Pulmonary artery endothelial cell (primary cell): ENCODE results near the gene EYS. TPM values are rescaled to one million over a fixed set of nuclear protein-coding genes. Genes with fewer than 3 reads are reported as not detected.
"Not testable (repeated sequence)": the region's sequence is repeated elsewhere in the genome, so short reads cannot be mapped to it uniquely, and the experiment has no call there.

Source experiments
- DNase-seq: peaks from one replicate; pipeline ENCODE4 v3.0.0-alpha.2; 2011; ENCODE audit warnings: low read depth, low spot score
- total RNA-seq: library from RNA; depleted of rRNA; stranded (reverse); fragments of >200 nt; gene quantifications from 2 replicates; pipeline ENCODE4 v1.2.3, GENCODE V29; 2014

Gene EYS
- total RNA-seq, 1 donor from 2014 or later: not detected

- no peak for DNase-seq
Measured at GRCh38 chr6:63864061-63864460, 1843.0 kb downstream of the EYS start.

GRCh38 chr6:63862486-63863198 lies 1844.4 kb downstream of the EYS start:
- DNase-seq: no peak

DNA sequence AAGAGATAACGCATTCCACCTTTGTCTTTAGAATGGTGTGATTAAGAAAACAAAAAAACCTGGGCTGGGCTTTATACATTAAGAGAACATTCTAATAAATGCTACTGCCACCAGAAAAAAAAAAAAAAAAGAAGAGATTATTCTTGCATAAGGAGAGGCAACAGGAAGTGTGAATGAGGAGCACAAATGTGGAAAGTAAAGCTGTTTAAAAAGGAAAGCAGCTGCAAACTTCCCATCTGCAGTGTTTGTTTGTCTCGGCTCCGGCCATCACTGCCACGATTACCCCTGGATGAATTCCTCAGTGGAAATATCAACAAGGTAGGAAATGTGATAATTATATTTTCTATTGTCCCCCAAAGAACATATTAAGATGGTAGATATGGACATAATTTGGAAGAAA lies 1847.5 kb downstream of the EYS start:
- no peak for DNase-seq

DNA sequence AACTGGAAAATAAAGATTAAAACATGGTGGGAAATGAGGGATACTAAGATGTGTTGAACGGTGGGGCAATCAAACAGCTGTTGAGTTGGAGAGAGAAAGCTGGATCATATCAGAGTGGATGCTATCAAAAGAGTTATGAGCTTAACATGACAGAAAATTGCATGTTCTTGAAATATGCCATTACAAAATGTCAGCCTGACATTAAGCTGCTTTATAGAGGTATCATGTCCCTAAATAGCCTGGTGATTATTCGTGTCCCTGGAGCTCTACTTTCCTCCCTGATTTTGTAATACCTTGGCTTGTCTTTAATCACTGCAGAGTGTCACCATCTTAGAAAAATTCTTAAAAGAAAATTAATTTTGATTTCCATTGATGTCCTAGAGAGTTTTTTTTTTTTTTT lies 1848.3 kb downstream of the EYS start:
- no peak for DNase-seq

DNA sequence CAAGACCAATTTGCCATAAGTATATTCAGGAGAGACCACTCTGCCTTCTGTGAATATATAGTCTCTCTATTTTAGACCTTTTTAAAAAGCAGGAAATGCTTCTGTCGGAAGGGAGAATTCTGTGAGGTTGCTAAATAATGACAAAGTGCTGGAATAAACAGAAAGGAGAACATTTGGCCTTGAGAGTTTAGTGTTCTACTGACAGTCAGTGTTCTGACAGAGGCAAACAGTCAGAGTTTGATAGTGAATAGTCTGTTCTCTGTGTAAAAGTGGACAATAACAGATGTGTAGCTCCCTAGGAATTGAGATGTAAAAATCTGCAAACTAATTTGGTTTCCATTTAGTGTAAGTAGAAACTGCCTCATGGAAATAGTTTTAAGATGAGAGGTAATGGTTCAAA lies 1850.8 kb downstream of the EYS start:
- DNase-seq: no peak

- DNase-seq: no peak
Measured at GRCh38 chr6:63844287-63844686, 1862.7 kb downstream of the EYS start.

DNA sequence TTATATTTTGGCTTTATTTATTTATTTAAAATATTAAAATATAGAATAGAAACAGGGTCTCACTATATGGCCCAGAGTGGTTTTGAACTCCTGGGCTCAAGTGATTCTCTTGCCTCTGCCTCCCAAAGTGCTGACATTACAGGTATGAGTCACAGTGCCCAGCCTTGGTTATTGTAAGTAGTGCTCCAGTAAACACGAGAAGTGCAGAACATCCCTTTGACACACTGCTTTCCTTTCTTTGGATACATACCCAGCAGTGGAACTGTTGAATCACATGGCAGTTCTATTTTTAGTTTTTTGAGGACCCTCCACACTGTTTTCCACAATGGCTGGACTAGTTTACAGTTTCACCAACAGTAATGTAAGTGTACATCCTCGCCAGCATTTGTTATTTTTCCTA lies 1867.5 kb downstream of the EYS start:
- DNase-seq: no peak

DNA sequence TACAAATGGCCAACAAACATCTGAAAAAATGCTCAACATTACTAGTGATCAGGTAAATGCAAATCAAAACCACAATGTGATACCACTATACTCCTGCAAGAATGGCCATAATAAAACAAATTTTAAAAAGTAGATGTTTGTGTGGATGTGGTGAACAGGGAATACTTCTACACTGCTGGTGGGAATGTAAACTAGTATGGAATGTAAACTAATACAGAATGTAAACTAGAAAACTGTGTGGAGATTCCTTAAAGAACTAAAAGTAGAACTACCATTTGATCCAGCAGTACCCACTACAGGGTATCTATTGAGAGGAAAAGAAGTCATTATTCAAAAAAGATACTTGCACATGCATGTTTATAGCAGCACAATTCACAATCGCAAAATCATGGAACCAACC lies 1878.3 kb downstream of the EYS start:
- not testable (repeated sequence) for DNase-seq

GRCh38 chr6:63824722-63825121 lies 1882.3 kb downstream of the EYS start:
- no peak for DNase-seq

DNA sequence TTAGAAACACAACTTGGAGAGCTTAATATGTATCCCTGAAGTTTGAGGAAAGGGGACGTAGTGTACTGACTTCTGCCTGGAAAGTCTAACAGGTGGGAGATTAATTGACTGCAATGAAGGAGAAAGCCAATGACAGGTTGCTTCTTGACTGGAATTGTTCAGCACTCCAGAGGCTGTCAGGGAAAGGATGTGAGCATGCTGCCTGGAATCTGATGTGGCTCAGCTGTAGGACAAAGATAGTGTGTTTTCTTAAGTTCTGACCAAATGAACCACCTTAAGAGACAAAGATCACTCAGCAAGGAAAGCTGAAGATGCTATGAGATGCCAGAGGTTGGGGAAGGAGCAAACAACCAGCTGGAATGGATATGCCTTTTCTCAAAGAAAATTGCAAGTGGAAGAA lies 1885.6 kb downstream of the EYS start:
- no peak for DNase-seq

DNA sequence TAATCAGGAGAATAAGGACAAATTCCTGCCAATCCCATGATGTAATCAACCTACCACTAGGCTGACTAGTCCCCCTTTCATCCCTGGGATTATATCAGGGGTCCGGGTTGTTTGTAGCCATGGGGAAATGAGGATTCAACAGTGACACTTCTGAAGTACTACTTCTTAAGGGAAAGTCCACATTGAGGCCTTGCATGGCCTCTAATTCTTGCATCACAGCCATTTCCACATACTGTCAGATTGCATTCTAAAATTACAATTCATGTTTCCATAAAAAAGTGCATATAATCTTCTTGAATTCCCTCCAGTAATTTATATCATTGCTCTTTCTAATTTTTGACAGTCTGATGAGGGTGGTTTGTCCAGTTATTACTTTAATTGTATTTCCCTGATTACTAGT lies 1887.2 kb downstream of the EYS start:
- DNase-seq: no peak

- no peak for DNase-seq
Measured at GRCh38 chr6:63817492-63818050, 1889.5 kb downstream of the EYS start.

- no peak for DNase-seq
Measured at GRCh38 chr6:63816982-63817436, 1890.0 kb downstream of the EYS start.

DNA sequence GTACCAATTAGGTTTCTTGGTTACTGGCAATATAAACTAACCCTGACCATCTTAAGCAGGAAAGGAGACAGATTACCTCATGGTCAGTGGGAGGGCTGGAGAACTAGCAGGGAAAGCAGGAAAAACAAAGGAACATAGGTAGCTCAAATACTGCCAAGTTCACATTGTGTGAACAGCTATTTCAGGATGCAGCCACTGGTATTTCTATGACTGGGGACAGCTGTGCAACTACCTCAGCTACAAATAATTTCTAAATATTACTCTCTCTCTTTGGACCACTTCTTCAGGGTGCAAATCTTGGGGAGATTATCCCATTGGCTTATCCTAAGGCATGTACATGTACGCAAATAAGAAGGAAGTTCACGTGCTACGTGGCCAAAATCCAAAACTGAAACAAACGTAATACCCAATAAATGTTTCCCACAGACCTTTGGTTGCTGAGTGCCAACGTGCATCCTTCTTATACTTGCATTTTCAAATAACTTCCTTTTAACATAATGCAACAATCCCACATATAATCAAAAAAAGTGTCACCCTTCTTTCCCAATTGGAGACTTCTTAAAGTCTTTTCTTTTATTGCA lies 1890.5 kb downstream of the EYS start:
- DNase-seq: no peak

- no peak for DNase-seq
Measured at GRCh38 chr6:63814459-63814858, 1892.6 kb downstream of the EYS start.

- no peak for DNase-seq
Measured at GRCh38 chr6:63813566-63814120, 1893.4 kb downstream of the EYS start.

DNA sequence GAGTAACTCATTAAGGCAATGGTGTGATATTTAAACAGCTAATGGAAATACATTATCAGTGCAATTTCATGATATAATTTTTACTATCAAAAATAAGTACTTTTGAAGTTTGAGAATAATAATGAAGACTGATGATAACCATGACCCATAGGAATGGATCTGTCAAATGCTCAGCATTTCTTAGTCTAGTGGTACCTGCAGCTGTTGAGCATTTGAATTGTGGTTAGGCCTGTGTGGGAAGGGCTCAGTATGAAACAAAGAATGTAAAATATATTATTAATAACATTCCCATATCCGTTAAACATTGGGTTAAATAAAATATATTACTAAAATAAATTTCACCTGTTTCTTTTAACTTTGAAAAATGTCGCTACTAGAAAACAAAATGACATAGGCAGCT lies 1898.5 kb downstream of the EYS start:
- no peak for DNase-seq

GRCh38 chr6:63807056-63807455 lies 1900.0 kb downstream of the EYS start:
- DNase-seq: no peak

- DNase-seq: no peak
Measured at GRCh38 chr6:63806573-63806913, 1900.5 kb downstream of the EYS start.

DNA sequence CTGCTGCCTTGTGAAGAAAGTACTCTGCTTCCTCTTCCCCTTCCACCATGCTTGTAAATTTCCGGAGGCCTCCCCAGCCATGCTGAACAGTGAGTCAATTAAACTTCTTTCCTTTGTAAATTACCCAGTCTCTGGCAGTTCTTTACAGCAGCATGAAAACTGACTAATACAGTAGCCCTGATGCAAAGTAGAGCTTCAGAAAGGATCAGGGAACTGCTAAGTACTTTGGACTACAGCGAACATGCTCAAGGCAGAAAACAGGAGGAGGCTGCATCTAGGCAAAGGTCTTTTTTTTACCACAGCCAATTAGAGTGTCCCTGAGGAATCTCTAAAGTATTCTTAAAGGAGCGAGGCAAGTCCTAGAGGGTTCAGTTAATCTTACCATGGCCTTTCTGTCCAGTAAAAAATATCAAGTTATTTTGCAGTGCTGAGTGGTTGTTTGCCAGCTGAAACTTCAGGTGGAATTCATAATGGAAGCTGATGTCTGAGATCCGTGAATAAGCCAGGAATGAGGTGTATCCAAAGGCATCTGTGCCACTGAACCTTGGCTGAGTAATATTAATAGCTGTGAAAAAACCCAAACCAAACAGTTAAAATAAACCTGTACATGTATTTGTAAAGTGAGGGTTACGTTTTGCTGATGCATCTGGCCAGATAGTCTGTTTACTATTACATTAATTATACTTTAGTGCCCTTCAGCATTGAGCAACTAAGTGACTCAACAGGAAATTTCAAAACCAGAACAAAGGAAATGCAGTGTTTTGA lies 1901.0 kb downstream of the EYS start:
- peak; percentile 27 for DNase-seq

- no peak for DNase-seq
Measured at GRCh38 chr6:63805345-63805744, 1901.7 kb downstream of the EYS start.

- DNase-seq: peak; percentile 26
Measured at GRCh38 chr6:63804381-63804956, 1902.6 kb downstream of the EYS start.
